Dermis microvascular lymphatic vessel endothelial cell (primary cell): ENCODE measurements around the gene KTN1. TPM values are rescaled to one million over a fixed set of nuclear protein-coding genes. Genes with fewer than 3 reads are reported as not detected.
A peak's percentile ranks its signal among the peaks of the same experiment; 100 is the strongest.

Experiments used
- DNase-seq, 2 donors: peaks; one replicate each; pipeline versions ENCODE4 v3.0.0 to v3.0.0-alpha.2; 2010; ENCODE audit warnings: low read depth in 2 of 2
- total RNA-seq: library from RNA; depleted of rRNA; stranded (reverse); fragments of >200 nt; gene quantifications from 2 replicates; pipeline ENCODE4 v1.2.1, GENCODE V29; 2014

The KTN1 gene
- total RNA-seq, 1 donor from 2014 or later: 111 TPM

GRCh38 chr14:55610713-55611370, 30.8 kb downstream of the KTN1 start:
- DNase-seq: no peak

DNA sequence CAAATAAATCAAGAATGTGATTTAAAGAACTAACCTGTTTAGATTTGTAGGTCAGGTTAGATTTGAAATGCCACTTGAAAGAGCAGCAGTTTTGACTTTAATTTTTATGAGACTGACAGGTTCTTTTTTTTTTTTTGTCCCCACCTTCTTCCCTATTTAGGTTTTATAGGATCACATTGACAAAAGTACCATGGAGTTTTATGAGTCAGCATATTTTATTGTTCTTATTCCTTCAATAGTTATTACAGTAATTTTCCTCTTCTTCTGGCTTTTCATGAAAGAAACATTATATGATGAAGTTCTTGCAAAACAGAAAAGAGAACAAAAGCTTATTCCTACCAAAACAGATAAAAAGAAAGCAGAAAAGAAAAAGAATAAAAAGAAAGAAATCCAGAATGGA, 31.9 kb downstream of the KTN1 start:
- DNase-seq: no peak

DNA sequence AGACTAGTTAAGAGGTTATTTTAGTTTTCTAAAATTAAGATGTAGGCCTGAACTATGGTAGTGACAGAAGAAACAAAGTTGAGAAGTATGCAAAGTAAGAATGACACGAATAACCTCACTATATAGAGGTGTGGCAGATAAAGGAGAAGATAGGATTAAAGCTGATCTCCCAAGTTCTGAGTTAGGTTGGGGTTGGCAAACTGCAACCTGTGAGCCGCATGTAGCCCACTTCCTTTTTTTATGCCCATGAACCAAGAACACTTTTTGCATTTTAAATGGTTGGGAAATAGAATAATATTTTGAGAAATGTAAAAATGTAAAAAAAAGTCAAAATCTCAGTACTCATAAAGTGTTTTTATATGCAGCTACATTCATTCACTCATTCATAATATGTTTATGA, 34.3 kb downstream of the KTN1 start:
- DNase-seq: no peak

DNA sequence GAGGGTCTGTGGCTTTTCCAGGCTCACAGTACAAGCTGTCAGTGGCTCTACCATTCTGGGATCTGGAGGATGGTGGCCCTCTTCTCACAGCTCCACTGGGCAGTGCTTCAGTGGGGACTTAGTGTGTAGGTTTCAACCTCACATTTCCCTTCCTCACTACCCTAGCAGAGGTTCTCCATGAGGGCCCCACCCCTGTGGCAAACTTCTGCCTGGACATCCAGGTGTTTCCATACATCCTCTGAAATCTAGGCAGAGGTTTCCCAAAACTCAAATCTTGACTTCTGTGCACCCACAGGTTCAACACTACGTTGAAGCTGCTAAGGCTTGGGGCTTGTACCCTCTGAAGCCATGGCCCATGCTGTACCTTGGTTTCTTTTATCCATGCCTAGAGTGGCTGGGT, 40.3 kb downstream of the KTN1 start:
- no peak for DNase-seq

GRCh38 chr14:55620981-55621380, 41.0 kb downstream of the KTN1 start:
- DNase-seq: no peak

- DNase-seq: no peak
Observed at GRCh38 chr14:55621391-55621790, 41.4 kb downstream of the KTN1 start.

- DNase-seq: no peak
Observed at GRCh38 chr14:55624913-55625312, 44.9 kb downstream of the KTN1 start.

DNA sequence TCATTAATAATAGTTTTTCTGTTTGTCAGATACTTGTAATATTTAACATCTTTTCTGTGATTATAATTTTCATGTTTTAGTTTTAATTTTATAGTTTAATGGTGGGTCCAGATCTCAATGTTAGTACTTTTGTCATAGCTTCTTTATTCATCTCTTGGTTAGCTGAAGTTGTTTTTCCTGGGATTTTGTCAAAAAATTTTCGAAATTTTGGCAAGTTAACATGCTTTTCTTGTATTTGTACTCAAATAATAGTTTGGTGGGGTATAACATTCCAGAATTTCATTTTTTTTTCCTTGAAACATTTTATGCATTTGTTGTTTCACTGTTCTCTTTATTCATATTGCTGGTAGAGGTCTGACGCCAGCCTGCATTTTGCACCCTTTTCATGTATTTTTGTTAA, 45.5 kb downstream of the KTN1 start:
- DNase-seq: no peak

DNA sequence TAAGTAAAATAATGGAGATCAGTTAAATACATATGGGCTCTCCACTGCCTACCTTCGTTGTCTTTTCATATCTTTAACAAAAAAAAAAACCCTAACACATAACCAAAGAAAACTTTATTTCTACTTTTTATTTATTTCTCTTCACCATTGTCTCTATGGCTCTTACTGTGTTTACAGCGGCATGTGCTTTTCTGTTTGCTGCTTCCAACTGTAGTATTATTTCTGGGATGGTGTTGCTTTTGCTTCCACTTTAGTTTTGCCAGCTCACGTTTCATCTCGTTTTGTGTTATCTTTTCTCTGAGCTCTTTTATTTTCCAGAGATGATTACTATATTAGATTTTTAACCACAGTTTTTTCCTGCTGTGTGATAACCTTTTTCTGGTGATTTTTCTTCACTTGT, 46.1 kb downstream of the KTN1 start:
- DNase-seq: no peak

GRCh38 chr14:55628426-55628825, 48.4 kb downstream of the KTN1 start:
- no peak for DNase-seq

DNA sequence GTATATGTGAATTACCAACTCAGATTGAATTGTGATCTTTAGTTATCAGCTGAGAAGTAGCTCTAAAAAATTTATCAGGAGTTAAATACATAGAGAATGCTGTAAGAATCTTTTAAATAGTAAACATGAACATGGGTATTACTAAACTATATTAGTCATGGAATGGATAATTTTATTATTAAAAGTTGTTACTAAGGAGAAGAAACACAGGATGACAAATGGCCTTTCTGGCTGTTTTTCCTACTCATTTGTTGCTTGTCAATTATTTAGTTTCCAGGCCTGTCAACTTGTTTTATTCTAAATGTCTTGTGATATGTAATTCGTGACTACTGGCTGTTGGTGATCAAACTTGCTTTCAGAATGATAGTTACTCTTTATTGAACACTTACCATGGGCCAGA, 58.7 kb downstream of the KTN1 start:
- DNase-seq: peak in 1 of 2 donors; percentile 23

DNA sequence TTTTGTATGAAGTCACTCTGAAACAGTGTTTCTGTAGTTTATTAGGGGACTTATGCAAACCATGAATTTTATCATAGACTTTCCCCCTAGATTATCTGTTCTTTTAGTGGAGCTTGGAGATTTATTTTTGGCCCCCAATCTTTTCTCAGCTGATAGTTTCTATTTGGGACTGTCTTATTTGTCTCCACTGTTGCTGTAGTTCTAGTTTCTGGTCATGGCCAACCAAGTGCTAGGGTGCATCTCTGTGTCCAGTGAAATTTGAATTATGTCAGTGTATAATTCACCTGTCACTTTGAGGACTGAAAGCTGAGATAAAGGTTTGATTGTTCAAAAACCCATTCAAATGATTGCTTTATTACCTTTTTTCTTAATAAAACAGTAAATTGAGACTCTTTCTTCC, 61.3 kb downstream of the KTN1 start:
- DNase-seq: no peak

DNA sequence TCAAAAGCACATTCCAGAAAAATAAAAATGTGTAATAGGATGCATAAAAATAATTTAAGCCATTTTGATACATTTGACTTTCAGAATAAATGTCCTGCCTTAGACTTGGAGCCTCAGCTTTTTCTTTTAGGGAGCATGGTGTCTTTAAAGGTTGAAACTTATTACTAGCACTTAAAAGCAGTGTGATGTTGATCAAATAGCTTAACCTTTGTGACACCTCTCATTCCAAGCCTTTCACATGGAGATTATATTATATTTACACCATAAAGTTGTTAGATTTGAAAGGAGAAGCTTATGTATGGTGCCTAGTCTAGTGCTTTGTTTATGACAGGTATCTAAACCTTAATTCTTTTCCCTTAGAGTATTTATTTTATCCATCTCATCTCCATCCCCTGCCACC, 61.9 kb downstream of the KTN1 start:
- no peak for DNase-seq

DNA sequence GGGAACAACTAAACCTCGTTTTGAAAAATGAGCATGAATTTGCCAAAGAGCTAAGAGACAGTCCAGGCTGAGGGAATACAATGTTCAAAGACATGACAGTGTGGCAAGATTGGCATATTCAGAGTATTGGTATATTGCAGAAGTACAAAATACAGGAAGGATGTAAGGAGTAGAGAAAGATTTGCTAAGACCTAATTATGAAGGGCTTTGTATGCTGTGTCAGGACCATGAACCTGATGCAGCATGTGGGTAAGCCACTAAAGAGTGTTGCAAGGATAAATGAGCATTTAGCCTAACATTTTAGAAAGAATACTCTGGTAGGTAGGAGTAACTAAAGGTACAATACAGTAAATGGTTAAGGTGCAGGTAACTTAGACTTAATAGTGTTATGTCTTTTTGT, 65.1 kb downstream of the KTN1 start:
- no peak for DNase-seq

- no peak for DNase-seq
Observed at GRCh38 chr14:55645845-55646832, 66.1 kb downstream of the KTN1 start.

DNA sequence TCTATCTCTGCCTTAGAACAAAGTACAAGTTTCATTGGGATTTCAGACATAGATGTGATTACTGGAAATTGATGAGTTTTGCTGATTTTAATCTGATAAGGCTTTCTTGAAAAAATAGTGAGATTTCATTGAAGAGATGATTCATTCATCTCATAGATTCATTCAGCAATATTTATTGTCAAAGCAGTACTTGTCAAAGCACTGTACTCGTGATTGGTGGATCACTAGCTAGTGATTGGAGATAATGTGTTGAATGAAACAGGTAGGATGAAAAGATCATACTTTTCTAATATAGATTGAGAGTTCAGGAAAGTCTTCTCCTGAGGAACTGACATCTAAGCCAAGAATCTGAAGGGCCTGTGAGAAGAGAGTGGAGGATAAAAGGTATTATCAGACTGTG, 71.0 kb downstream of the KTN1 start:
- DNase-seq: no peak

GRCh38 chr14:55654243-55654642, 74.2 kb downstream of the KTN1 start:
- no peak for DNase-seq

DNA sequence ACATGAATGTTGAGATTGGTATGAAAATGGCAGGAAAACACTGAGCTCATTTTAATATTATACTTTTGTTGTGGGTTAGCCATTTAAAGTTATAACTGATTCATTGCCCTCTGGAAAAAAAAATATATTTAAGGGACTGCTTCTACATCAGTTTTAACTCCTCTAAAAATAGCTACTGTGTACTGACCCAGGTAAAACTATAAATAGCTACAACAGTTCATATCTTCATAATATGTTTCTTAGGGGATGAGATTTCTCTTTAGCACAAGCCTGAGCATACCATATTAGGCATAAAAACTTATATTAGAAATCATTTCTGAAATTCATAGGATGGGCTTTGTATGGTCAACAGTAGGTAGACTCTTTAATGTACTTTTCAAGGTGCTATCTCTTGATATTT, 81.0 kb downstream of the KTN1 start:
- no peak for DNase-seq

- DNase-seq: no peak
Observed at GRCh38 chr14:55662752-55663151, 82.7 kb downstream of the KTN1 start.

DNA sequence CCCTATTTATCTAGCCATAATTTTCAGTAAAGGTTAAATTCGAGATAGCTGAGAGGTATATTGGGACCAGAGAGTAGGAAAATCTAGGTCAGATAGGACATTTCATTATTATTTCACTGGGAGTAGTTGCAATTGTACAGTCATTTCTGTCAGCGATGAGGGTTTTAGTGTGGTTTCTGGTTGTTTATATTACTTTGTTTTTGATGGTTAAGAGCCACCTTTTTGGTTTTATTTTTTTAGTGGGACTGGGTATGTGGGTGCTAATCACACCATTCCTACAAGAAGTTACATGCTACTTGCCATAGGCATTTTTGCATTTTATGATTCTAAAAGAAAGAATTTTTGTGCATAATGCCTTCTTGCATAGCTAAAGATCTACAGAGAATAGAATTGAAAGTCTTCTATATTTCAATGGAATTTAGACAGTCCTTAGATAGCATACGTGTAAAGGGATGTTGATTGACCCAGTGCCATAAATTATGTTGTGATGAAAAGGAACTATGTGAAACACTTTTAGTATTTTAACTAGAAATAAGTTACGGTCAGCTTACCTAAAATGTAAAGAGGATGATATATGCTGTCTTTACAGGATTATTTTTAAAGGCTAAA, 85.2 kb downstream of the KTN1 start:
- no peak for DNase-seq

- no peak for DNase-seq
Observed at GRCh38 chr14:55667801-55668200, 87.8 kb downstream of the KTN1 start.

GRCh38 chr14:55671641-55672040, 91.6 kb downstream of the KTN1 start:
- no peak for DNase-seq

- no peak for DNase-seq
Observed at GRCh38 chr14:55673048-55673447, 93.0 kb downstream of the KTN1 start.
